ENCODE data around the gene F2.

DNA sequence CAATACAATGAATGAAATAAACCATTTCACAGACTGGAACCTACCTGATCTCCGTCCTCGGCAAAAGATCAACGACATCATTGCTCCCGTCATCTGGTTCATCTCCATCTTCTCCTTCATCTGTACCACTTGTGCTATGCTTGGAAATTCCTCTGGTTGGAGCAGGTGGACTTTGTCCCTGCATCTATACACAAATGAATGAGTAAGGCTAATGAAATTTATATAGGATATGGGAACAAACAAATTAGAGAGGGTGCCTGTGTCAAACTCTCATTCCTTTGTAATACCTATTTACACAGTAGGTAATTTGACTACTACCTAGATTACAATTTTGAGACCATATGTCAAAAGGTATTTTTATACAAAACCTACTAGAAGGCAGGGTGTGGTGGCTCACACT lies 59.4 kb downstream of the F2 start:
- TF ChIP-seq ZMYM4 (CRISPR knock-in tag; IDR thresholded peaks at IDR 0.05) (no peak), ZNF597 (CRISPR knock-in tag; IDR thresholded peaks at IDR 0.05) (no peak), GZF1 (CRISPR knock-in tag; IDR thresholded peaks at IDR 0.05) (no peak), ZNF766 (CRISPR knock-in tag; IDR thresholded peaks at IDR 0.05; ENCODE audit: borderline replicate concordance) (no peak), CAMTA2 (CRISPR knock-in tag; IDR thresholded peaks at IDR 0.05; ENCODE audit: borderline replicate concordance) (no peak)
- TF ChIP-seq, protein P1, sequence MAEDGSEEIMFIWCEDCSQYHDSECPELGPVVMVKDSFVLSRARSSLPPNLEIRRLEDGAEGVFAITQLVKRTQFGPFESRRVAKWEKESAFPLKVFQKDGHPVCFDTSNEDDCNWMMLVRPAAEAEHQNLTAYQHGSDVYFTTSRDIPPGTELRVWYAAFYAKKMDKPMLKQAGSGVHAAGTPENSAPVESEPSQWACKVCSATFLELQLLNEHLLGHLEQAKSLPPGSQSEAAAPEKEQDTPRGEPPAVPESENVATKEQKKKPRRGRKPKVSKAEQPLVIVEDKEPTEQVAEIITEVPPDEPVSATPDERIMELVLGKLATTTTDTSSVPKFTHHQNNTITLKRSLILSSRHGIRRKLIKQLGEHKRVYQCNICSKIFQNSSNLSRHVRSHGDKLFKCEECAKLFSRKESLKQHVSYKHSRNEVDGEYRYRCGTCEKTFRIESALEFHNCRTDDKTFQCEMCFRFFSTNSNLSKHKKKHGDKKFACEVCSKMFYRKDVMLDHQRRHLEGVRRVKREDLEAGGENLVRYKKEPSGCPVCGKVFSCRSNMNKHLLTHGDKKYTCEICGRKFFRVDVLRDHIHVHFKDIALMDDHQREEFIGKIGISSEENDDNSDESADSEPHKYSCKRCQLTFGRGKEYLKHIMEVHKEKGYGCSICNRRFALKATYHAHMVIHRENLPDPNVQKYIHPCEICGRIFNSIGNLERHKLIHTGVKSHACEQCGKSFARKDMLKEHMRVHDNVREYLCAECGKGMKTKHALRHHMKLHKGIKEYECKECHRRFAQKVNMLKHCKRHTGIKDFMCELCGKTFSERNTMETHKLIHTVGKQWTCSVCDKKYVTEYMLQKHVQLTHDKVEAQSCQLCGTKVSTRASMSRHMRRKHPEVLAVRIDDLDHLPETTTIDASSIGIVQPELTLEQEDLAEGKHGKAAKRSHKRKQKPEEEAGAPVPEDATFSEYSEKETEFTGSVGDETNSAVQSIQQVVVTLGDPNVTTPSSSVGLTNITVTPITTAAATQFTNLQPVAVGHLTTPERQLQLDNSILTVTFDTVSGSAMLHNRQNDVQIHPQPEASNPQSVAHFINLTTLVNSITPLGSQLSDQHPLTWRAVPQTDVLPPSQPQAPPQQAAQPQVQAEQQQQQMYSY (CRISPR knock-in tag; IDR thresholded peaks at IDR 0.05), result no peak
